Liver (tissue), 3 donors: ENCODE data around the gene TLCD5.

Experiments used
- CTCF ChIP-seq: fragments of 150-350 bp; IDR thresholded peaks from 2 replicates; pipeline ENCODE4 v1.5.1; 2017; ENCODE audit warnings: improper control_type of control experiment, low read depth, low read length; ENCODE audit not compliant: missing input control
- FOXA2 ChIP-seq: IDR thresholded peaks from 2 replicates; pipeline ENCODE4 v1.6.1; 2016; ENCODE audit warnings: antibody characterized with exemption
- GABPA ChIP-seq, 2 donors: IDR thresholded peaks in 1 of 2; conservative IDR thresholded peaks in 1 of 2; 2 replicates each; pipeline ENCODE4 v1.6.1; 2016; ENCODE audit warnings: antibody characterized with exemption in 2 of 2, mild to moderate bottlenecking in 1 of 2, moderate library complexity in 1 of 2
- HNF4G ChIP-seq: IDR thresholded peaks from 2 replicates; pipeline ENCODE4 v1.6.1; 2016; ENCODE audit warnings: antibody characterized with exemption
- MAX ChIP-seq: IDR thresholded peaks from 2 replicates; pipeline ENCODE4 v1.6.1; 2016; ENCODE audit warnings: antibody characterized with exemption
- TAF1 ChIP-seq: conservative IDR thresholded peaks from 2 replicates; pipeline ENCODE4 v1.6.1; 2016; ENCODE audit warnings: antibody characterized with exemption, mild to moderate bottlenecking
- donor health status: healthy.
- donor health status: healthy.

GRCh38 chr11:120372296-120372695 is 47.2 kb downstream of the TLCD5 start:
- TF ChIP-seq TAF1 (no peak), HNF4G (no peak), CTCF (no peak), FOXA2 (no peak), GABPA (IDR thresholded peaks at IDR 0.05 in 1 of 2, conservative IDR thresholded peaks at IDR 0.05 in 1 of 2) (no peak), MAX (no peak)
